Activated T-cell treated with anti-CD3 and anti-CD28 coated beads for 24 hours (primary cell): ENCODE results near the gene DUSP10.

Experiments used
- DNase-seq: peaks from one replicate; pipeline ENCODE4 v3.0.0-alpha.2; 2020; ENCODE audit warnings: low read depth

DUSP10 gene

DNA sequence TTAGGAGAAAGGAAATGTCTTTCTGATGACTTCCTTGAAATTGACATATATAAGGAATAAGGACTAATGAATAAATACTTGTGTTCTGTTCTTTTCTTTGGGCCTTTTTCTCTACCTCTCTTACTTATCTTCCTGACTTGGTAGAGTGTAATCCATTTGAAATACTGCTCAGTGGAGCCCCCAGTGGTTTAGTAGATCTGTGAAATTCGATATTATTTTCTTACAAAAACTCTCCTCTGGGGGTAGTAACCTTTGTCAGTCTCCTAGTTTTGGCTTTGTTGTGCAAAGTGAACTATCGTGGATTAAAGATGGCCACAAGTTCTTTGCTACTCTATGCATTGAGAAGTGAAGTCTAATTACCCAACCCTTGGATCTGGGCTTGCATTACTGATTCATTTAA is 48.8 kb downstream of the DUSP10 start:
- DNase-seq: no peak

DNA sequence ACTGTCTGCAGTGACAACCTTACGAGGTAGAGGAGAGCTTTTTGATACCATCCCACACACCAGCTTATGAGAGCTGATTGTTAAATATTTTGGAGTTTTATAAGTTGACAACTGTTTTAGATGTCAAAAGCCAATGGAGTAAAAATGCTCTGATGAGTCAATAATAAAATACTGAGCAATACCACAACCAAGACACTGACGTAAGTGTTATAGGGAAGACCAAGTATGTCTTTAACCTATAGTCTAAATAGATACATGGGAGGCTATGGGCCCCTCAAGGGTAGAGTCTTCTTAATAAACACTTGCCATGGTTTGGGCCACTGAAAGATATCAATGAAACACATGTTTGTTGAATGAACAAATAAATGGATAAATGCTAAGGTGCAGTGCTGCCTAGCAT is 49.2 kb downstream of the DUSP10 start:
- DNase-seq: no peak

DNA sequence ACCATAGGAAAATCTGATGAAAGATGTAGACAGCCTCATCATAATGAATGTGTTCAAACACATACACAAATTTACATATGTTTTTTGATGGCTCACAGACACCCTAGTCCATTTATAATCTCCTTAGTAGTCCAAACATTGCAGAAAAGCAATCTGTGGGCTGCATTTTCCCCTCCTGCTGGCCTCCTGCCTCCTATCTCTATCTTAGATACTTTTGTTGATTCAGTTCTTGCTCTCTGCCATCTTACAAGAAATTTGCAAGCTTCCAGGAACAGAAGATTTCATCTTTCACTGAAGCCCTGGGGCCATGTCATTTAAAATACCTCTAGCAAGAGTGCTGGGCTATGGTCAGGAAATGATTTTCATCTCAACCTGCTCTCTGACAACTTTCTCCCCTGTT is 50.6 kb downstream of the DUSP10 start:
- DNase-seq: no peak

DNA sequence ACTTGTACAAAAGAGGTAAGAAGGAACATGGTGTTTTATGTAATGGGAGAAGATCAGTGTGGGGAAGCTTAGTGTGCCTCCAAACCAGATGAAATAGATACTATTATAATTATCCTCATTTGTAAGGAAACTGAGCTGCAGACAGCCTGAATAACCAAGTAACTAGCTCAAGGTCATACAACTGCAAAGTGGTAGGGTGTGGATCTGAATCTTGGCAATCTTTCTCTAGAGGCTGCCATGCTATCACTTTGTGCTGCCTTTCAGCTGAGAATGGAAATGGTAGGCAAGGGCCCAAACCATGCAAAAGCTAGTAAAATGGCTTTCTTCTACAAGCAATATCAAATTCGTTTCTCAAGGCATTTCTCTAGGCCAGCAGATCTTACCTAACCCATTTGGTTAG is 51.0 kb downstream of the DUSP10 start:
- DNase-seq: no peak

DNA sequence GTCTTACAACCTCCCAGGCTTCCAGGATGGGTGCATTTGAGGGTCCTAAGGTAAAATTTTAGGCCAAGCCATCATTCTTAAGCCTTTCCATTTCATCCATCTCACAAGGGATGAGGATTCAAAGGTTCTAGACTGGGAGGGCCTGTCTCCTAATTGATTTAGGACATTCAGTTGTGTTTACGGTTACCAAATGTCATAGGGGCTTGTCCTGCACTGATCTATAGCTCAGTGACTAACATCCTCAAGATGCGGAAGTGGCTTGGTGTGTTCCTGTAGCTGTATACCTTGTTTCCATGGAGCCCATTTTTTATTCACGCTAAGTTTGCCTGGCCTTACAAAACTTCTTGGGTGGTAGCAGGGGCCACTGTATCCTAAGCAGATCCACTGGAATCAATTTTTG is 52.8 kb downstream of the DUSP10 start:
- DNase-seq: no peak

DNA sequence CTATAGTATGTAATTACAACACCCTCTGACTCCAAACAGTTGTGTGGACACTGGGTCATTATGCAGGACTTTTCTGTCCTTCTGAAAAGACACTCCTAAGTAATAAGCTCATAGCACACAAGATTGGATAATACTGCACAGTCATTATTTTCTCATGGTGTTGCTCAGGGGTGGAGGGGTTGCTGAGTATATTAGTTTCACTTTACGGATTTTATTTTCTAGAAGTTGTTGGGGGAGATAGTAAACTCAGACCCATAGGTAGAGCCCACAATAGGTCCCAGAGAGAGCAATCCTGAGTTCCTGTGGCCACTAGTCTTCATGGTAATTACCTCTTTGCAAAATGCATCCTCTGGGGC is 53.4 kb downstream of the DUSP10 start:
- DNase-seq: no peak

DNA sequence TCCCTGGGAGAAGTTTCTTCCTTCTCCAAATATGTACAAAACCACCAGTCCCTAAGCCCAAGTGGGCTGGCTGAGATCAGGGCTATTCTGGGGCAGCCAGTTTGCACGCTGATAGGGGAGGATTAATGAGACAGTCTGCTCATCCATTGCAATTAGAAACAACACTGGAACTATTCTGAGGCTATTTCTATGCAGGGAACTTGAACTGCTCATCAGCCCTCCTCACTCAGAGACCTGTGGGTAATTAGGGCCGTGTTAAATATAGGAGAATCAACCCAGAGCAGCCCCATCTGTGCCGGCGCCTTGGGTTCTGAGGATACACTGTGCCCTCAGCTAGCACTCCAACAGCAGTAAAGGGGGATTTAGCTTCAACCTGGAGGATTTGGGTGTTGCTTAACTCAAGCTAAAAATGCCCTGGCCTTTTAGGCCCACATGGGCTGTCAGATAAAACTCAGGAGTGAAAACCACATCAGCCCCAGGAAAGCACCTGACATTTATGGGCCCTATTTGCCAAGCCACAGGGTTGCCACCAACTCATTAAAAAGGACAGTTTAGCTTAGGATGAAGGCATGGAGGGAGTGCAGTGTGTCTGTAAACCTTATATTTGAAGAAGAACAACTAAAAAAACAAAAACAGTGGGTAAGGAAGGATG is 53.9 kb downstream of the DUSP10 start:
- DNase-seq: no peak

DNA sequence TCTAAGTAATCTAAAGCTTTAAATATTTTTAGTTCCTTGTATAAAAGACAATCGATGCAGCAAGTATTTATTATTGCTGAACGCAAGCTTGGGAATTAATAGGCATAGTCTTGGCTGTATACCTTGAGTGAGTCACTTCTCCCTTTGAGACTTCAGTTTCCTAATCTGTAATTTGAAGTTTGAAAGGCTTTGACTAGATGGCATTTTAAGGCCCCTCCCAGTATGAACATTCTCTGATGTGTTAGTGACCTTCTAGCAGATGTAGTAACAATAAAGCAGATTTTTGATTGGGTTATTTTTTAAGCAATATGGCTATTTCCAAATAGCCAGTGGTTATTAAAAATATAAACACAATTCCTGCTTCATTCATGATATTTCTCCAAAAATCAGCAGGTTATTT is 58.2 kb downstream of the DUSP10 start:
- DNase-seq: no peak

DNA sequence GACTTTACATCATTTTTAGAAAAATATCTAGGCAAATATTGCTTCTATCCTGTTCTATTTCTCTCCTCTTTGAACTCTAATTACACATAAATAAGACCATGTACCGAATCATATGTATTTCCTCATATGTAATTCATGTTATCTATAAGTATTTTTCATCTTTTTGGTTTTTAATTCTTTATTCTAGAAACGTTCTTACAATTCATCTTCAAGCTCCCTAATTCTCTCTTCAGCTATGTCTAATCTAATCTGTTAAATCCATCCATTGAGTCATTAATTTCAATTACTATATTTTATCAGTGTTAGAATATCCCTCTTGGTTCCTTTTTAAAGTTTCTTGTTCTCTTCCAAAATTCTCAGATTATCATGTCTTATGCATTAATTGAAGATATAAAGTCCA is 61.8 kb downstream of the DUSP10 start:
- DNase-seq: no peak

DNA sequence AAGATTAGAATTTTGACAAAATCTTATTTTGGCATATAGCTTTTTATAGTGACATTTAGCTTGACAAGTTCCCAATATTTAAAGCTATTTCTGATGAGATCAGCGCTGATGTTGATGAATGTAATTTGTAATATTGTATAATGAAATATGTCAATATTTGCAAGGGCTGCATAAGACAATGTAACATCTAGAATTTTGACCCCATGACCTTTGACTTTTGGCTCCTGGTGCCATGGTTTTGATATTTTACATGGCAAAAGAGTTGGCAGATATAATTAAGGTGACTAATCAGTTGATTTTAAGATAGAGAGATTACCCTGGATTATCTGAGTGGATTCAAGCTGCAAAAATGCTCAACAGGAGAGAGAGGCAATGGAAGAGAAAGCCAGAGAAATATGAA is 63.9 kb downstream of the DUSP10 start:
- no peak for DNase-seq

DNA sequence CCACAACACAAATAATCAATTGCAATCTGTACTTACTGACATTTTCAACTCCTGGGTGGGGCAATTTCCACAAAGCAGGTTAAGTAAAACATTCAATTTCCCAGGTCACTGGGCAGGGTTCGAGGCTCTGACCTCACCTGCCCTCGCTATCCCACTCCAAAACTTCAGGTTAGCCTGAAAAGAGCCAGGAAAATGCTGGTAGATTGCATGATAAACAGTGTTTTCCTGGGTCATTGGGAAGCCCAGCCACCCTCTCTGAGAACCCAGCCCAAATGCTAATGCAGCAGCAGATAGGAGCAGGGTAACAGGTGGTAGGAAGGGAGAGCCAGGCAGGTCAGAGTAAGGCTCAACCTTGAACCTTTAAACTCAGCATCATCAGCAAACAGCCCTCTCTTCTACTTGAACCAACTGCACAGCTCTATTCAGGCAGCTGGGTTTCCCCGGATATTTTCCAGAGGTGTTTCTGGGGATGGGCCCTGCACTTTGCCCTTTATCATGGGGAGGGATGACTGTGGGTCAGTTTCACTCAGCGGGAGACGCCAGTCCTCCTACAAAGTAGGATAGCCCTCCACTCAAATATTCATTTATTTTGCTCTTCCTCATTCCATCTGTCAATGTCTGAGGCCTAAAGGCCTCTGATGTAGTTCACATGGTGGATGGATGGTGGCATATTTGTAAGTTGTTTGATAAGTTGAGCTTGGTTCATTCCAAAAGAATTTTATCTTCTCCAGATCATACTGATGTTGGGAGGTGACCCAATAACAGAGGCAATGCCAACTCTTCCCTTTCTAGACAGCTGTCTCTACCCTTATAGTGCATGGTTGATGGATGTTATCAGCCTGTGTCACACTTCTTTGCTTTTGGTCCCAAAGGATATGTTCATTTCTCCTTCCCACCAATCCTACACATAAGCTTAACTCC is 65.7 kb downstream of the DUSP10 start:
- no peak for DNase-seq

DNA sequence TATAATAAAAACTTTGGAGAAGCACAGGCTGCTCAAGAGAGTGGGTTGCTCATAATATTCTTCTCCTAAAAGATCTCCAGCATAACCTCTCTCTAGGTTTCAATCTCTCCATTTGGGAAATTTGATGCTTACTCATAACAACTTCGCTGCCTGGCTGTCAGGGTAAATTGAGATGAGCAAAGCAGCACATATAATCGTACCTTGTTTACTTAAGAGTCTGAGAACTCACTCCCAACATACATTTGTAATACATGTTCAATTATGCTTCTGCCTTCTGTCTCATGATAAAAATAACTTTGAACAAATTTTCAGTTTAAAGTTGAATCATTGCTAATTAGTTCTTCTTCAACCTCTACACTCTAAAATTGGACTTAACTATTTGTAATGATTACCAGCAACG is 68.9 kb downstream of the DUSP10 start:
- no peak for DNase-seq

DNA sequence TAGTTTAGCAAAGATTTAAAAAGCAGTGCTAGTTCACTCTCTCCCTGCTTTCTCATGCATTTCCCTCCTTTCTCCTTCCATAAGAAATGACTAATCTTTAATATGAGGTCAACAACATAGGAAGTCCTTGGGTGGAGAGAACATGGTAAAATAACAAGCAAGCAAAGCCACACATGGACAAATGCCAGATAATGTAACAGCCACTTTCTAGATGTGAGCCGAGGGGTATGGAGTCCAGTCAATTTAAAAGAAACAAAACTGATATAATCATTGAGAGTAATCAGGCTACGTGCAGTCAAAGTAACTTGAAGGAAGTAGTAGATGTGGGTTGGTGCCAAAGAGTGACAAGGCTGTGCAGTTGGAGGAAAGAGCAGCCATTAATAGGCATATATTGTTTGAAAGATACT is 69.6 kb downstream of the DUSP10 start:
- DNase-seq: no peak

DNA sequence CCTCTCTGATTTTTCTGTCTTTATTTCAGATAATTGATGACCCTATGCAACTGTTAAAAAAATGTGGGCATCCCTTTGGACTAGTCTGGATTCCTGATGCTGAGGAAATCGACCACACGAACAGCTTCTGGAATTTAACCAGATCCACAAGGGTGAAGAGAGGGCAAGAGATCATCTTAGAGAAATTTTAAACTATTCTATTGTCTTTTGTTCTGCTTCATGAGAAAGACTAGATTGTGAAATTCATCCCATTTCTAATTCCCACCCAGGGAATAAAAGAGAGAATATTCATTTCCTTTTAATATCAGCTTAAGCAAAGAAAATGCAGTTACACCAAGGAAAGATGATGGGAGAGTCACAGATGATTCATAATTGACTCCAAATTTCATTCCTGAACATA is 71.8 kb downstream of the DUSP10 start:
- no peak for DNase-seq

DNA sequence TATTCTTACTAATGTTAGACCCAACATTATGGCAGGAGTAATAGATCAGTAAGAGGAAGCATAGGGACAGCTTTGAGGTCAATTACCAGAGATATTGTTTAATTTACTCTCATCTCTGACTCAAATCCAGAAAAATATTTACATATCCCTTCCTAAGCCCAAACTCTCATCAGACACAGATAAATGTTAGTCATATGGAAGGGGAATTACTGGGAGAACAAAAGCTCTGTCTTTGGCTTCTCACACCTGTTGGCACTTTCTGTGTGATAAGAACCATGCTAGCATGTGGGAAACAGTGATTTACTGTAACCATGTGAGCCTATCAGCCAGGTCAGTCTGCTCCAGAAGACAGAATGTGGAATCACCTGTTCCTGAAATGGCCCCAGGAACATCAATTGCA is 72.4 kb downstream of the DUSP10 start:
- DNase-seq: no peak

DNA sequence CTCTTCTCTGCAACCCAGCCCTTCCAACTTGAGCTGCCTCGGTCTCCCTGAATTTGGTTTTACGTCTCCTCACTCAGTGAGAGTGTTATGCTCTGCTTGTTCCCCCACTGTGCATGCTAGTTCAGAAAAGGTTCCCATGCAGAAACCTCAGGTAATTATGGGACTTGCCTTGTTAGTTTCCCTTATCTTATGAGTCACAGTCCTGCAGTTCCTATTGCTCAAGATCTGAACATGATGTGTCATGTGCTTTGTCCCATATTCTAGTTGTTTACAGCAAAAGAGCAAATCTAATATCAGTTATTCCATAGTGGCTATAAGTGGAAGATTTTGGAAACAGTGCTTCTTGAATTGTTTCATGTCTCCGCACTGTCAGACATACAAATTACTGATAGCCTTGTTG is 74.4 kb downstream of the DUSP10 start:
- no peak for DNase-seq

DNA sequence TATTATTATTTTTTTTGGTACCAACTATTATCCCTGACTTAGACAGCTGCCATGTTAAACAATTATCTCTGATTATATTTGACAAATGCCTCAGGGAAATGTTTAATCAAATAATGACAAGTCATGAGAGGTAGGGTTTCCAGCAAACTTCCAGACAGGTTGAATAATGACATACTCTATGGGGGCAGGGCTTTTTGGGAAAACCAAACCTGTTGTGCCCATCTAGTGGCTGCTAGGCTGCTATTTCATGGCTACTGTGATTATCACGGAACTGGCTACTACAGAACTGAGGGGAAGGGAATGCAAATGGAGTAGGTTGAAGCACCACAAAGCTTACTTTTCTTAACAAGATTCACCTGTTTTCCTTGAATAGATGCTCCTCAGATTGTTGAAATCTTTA is 77.6 kb downstream of the DUSP10 start:
- DNase-seq: no peak

DNA sequence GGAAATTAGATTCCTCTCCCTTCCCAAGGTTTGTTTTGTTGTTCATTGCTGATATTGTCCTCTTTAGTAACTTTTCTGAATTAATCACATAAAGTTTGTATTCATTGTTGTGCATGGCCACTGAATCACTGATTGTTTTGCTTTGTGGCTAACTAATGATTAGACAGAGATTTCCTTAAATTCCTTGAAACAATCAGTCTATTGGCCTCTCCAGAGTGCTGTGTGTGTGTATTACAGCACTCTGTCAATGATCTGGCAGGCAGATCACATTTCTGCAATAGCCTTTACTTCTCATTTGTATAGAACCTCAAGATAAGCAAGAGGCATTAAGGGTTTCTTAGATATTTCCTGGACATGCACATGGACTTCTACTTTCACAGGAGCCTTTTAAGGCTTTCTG is 78.6 kb downstream of the DUSP10 start:
- DNase-seq: no peak

DNA sequence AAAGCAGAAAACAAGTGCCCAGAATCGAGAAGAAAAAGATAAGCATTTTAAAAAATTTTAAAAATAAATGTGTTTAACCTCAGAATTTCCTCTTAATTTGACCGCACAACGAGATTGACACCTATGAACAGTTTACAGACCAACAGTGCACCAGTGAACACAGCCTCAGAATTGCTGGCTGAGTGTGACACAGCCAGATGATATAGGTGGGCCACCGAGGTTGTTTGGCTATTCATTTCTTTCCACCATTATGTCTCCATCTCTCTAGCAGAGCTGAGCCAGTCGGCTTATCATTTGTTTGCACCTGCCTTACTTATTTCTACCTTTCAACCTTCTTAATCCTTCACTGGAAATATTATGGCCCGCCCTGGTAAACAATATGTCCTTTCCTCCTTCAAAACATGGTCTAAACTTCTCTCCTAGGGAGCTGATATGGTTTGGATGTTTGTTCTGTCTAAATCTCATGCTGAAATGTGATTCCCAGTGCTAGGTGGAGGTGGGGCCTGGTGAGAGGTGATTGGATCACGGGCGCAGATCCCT is 86.1 kb downstream of the DUSP10 start:
- DNase-seq: no peak
